Motor neuron (in vitro differentiated cells): ENCODE data around the gene STOM. TPM values are rescaled to one million over a fixed set of nuclear protein-coding genes. Genes with fewer than 3 reads are reported as not detected.

Experiments used
- ATAC-seq, 8 experiments: fragments of 200-7000 bp; cut with Tn5 transposase; replicated peaks in 6 of 8; 2 replicates each; pipeline ENCODE4 v1.8.0; 2021; ENCODE audit warnings: mild to moderate bottlenecking in 8 of 8, moderate library complexity in 8 of 8
- H3K27ac ChIP-seq, 2 donors: fragments of 250-450 bp; sonication (Bioruptor Pico); 2 replicates each; pipeline ENCODE4 v1.9.0; 2021; ENCODE audit warnings: antibody characterized with exemption in 2 of 2, mild to moderate bottlenecking in 2 of 2, moderate library complexity in 1 of 2
- H3K4me1 ChIP-seq, 2 donors: fragments of 250-450 bp; sonication (Bioruptor Pico); replicated peaks in 1 of 2; 2 replicates each; pipeline ENCODE4 v1.6.1; 2021; ENCODE audit warnings: antibody characterized with exemption in 2 of 2, mild to moderate bottlenecking in 2 of 2, moderate library complexity in 1 of 2
- H3K4me3 ChIP-seq, 5 donors: fragments of 250-450 bp; sonication (Bioruptor Pico); 2 replicates each; pipeline ENCODE4 v1.9.0; 2021; ENCODE audit warnings: antibody characterized with exemption in 5 of 5, mild to moderate bottlenecking in 5 of 5, moderate library complexity in 4 of 5
- WGBS, 10 experiments: fragments of 450-650 bp; shearing (Covaris generic); methylation state at CpG; one replicate each; pipeline ENCODE4 v1.0.0; 2022; 5-methylcytosine and 5-hydroxymethylcytosine counted together
- in situ Hi-C, 9 experiments: fragments of 400-800 bp; cut with MboI; loops; one replicate each; pipeline ENCODE4 v1.15.0; 2021; ENCODE audit warnings: low sequenced_read_pairs in 9 of 9, low pct_unique_long_range_greater_than_20kb in 2 of 9; ENCODE audit not compliant: unreplicated experiment in 9 of 9
- total RNA-seq, 8 experiments: library from RNA; unstranded; fragments of 300-600 nt; gene quantifications; 2 replicates each; pipeline versions ENCODE4 v1.2.3 to v1.2.4, GENCODE V29; 2022

Gene STOM
- total RNA-seq, 8 experiments from 2014 or later: 2.7 to 350 (median 23.0) TPM

DNA sequence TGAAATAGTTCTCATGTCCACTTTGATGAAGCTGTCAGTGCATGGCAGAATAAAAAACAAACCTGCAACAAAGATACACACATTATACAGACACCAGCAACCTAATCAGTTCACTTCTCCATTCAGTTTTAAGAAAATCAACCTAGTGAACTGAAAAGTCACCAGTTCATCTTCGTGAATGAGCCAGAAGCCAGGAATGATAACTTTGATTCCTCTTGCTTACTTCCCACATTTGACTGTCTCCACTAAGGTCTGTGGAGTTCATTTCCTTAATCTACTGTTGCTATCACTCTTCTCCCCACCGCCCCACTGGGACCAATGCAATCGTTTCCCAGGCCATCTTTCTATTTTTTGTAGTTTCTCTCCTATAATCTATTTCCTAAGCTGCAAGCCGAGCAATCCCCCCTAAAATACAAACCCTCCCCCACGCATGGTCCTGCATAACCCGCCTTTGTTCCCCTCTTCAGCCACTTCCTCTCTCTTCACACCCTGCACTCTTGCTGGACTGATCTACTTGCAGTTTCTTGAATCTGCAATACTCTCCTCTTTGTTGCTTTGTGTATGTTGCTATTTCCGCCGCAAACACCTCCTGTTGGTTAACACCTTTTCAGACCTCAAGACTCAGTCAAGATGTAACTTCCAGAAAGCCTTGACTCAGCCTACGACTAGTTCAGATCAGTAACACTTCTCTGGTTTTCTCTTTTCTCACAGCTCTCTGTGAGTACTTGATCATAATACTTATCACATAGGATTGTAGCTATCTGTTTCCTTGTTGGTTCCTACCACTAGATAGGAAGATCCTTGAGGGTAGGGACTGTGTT, 16.6 kb downstream of the STOM start:
- in situ Hi-C loops: no loop called here
- no peak overlapping the region for H3K27ac ChIP-seq
- H3K4me1 ChIP-seq: no peaks in the 10 kb centered on the region

GRCh38 chr9:121350993-121351561, 19.0 kb downstream of the STOM start:
- Histone ChIP-seq H3K4me3 (no peak overlapping the region), H3K4me1 (no peaks in the 10 kb centered on the region), H3K27ac (no peak overlapping the region)
- peak in 4 of 8 experiments; percentile 67 to 82 (median 74) for ATAC-seq
- in situ Hi-C loops: no loop called here
- WGBS, 10 experiments: 0 to 94% (median 49%) methylated on average over 1 to 2 of the region's 2 CpGs; no CpG with 5 or more reads in 2 of the 10 experiments

More for the DNA sequence above, 16.6 kb downstream of the STOM start:
- WGBS, 10 experiments: 66 to 100% (median 93%) methylated on average over 3 to 9 of the region's 9 CpGs; no CpG with 5 or more reads in 1 of the 10 experiments
- no peak overlapping the region for H3K4me3 ChIP-seq
- ATAC-seq: no peak

GRCh38 chr9:121350036-121350435, 20.0 kb downstream of the STOM start:
- WGBS, 10 experiments: 78 to 91% (median 83%) methylated on average over 1 of the region's 1 CpG; no CpG with 5 or more reads in 4 of the 10 experiments
- H3K4me1 ChIP-seq: no peaks in the 10 kb centered on the region
- ATAC-seq: no peak
- in situ Hi-C loops: no loop called here
- no peak overlapping the region for H3K27ac ChIP-seq
- H3K4me3 ChIP-seq: no peak overlapping the region

DNA sequence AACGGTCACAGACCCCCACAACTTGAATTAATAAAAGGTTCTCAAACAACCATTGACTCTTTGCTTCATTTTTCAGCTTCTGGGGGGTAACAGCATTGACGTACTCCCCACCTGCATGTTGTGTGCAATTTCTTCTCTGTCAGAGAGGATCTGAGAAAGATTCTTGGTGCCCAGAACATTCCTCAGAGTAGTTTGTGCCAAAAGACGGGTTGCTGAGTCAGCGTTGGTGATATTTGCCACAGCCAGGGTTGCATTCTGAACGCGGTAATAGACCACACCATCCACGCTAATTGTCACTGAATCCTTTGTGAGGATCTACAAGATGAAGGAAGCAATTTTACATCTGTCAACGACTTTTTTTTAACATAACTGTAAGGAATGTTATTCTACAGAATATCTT, 21.0 kb downstream of the STOM start:
- WGBS, 10 experiments: 29 to 96% (median 78%) methylated on average over 1 to 8 of the region's 8 CpGs; no CpG with 5 or more reads in 1 of the 10 experiments
- H3K27ac ChIP-seq: no peak overlapping the region

GRCh38 chr9:121348221-121348620, 21.8 kb downstream of the STOM start:
- no peaks in the 10 kb centered on the region for H3K4me1 ChIP-seq
- 80 to 100% (median 97%) methylated on average over 1 to 3 of the region's 3 CpGs; no CpG with 5 or more reads in 4 of the 10 experiments for WGBS, 10 experiments
- ATAC-seq: no peak
- no peak overlapping the region for H3K27ac ChIP-seq
- in situ Hi-C loops: no loop called here
- H3K4me3 ChIP-seq: no peak overlapping the region

More for the DNA sequence above, 21.0 kb downstream of the STOM start:
- in situ Hi-C loops: no loop called here
- Histone ChIP-seq H3K4me1 (no peaks in the 10 kb centered on the region), H3K4me3 (no peak overlapping the region)
- no peak for ATAC-seq

DNA sequence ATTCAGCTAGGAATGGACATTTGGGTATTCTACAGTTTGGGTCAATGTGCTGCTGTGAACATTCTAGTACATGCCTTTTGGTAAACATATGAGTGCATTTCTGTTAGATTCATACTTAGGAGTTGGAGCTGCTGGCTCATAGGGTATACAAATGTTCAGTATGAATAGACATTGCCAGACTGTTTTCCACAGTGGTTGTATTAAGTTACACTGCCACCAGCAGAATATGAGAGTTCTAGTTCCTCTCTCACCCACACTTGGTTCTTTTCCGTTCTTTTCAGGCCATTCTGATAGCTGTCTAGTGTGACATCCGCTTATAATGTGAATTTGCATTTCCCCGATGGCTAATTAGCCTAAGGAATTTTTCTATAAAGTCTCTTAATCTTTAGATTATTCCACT, 25.0 kb downstream of the STOM start:
- 73 to 100% (median 94%) methylated on average over 3 of the region's 3 CpGs; no CpG with 5 or more reads in 2 of the 10 experiments for WGBS, 10 experiments
- no peak for ATAC-seq
- Histone ChIP-seq H3K4me3 (no peak overlapping the region), H3K4me1 (no peaks in the 10 kb centered on the region), H3K27ac (no peak overlapping the region)
- in situ Hi-C loops: no loop called here

DNA sequence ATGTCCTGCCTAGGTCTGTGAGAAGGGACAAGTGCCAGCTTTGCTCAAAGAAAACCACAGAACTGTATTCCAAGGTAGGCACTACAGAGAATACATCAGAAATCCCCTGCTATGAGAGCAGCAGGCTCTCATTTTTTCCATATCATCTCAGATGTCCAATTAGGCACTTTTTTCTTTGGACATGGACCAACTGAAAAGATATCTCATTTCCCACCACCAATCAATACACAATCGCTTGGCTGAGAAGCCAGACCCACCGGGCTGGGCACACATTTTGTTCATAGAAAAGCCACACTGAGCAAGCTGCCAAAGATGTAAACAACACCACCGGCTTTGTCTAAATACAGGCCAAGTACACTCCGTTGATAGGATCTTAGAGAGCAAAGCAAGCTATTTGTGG, 25.9 kb downstream of the STOM start:
- 56 to 100% (median 75%) methylated on average over 2 to 4 of the region's 4 CpGs; no CpG with 5 or more reads in 2 of the 10 experiments for WGBS, 10 experiments
- no peak for ATAC-seq
- Histone ChIP-seq H3K27ac (no peak overlapping the region), H3K4me3 (no peak overlapping the region), H3K4me1 (no peaks in the 10 kb centered on the region)
- in situ Hi-C loops: no loop called here

GRCh38 chr9:121340676-121341392, 29.2 kb downstream of the STOM start:
- H3K4me3 ChIP-seq: no peak overlapping the region
- H3K27ac ChIP-seq: no peak overlapping the region
- in situ Hi-C loops: no loop called here
- no peaks in the 10 kb centered on the region for H3K4me1 ChIP-seq
- no peak for ATAC-seq
- WGBS, 10 experiments: 89 to 100% (median 98%) methylated on average over 1 to 4 of the region's 6 CpGs; no CpG with 5 or more reads in 2 of the 10 experiments

DNA sequence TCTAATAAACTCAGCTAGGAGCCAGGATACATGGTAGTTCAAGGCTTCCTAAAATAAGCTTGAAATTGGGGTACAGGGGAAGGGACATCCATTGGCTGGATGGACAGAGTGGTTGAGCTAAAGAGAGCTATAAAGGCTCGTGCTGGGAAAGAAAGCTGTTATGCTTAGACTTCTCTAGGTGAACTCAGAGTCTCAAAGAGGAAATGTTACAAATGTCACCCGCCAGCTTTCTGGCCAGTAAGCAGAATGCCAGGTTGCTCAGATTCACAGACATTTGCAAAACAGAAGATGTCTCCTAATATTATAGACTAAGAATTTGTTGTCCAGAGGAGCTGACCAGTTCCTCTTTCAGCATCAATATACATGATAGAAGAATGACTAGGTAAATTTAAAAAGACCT, 30.6 kb downstream of the STOM start:
- ATAC-seq: no peak
- in situ Hi-C loops: no loop called here
- H3K4me1 ChIP-seq: no peaks in the 10 kb centered on the region
- WGBS, 10 experiments: 70 to 100% (median 87%) methylated on average over 1 to 2 of the region's 2 CpGs; no CpG with 5 or more reads in 4 of the 10 experiments
- H3K27ac ChIP-seq: no peak overlapping the region
- no peak overlapping the region for H3K4me3 ChIP-seq

DNA sequence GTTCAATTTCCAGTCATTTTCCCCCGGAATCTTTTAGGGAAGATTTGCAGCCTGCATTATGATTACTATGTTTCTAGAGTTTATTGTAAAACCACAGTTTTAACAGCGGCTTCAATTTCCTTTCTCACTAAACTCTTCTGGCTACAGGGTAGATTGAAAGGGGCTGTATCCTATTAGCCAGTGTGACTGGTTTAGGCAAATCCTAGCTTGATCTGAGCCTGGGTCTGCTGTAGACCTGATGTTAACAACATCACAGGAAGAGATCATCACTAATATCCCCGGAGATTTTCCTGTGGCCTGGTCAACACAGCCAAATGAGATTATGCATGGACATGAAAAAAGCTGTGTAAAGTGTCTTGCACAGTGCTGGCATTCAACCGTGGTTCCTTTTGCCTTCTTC, 33.4 kb downstream of the STOM start:
- whole genome bisulfite sequencing, 10 experiments: 29 to 100% (median 93%) methylated on average over 1 to 4 of the region's 4 CpGs; no CpG with 5 or more reads in 3 of the 10 experiments
- ATAC-seq: peak in 2 of 8 experiments; percentile 1 to 25
- in situ Hi-C loops: no loop called here
- H3K4me1 ChIP-seq: no peaks in the 10 kb centered on the region
- no peak overlapping the region for H3K4me3 ChIP-seq
- no peak overlapping the region for H3K27ac ChIP-seq

DNA sequence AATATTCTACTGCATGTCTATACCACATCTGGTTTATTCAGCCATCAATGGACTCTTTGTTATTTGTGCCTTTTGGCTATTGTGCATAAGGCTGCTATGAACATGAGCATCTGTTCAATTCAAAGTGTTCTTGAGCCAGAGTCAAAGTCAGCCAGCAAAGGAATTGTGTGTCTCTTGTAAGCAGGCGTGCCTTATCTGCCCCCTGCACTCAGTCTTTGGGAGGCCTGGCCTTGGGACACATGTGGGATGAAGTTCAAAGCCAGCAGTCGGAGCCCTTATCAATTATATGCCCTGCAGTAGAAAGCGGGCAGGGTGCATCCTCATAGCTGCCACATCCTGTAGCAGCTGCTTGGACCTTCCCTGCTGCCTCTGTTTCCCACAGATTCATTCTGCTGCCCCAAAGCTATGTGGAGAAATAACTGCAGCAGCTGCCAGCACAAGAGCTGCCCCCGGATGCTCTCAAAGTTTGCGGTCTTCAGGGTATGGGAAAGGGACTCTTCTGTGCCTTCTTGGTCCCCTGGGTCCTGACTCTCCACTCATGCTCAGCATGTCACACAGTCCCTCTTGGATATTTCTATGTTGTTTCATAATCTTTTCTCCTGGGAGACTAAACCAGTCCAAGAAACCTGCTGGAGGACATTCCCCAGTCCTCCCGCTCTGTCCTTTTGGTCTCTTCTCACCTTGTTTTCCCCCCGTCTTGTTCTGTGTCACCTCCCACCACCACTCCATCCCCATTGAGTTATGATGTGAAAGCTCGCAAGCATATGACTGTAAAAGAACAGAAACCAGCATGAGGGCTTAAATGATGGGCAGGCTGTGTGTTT, 35.9 kb downstream of the STOM start:
- no peaks in the 10 kb centered on the region for H3K4me1 ChIP-seq
- peak in 3 of 8 experiments; percentile 2 to 4 (median 2) for ATAC-seq
- no peak overlapping the region for H3K27ac ChIP-seq
- WGBS, 10 experiments: 80 to 100% (median 97%) methylated on average over 1 to 7 of the region's 8 CpGs; no CpG with 5 or more reads in 2 of the 10 experiments
- in situ Hi-C loops: no loop called here
- no peak overlapping the region for H3K4me3 ChIP-seq

- no peak overlapping the region for H3K27ac ChIP-seq
- in situ Hi-C loops: no loop called here
- 43 to 100% (median 83%) methylated on average over 1 to 7 of the region's 14 CpGs for WGBS, 10 experiments
- no peak overlapping the region for H3K4me3 ChIP-seq
- peak in 2 of 8 experiments; percentile 4 to 26 for ATAC-seq
- no peaks in the 10 kb centered on the region for H3K4me1 ChIP-seq
Observed at GRCh38 chr9:121331992-121332685, 37.9 kb downstream of the STOM start.
